GM23338 (cell line): ENCODE results near the gene NKAIN2. TPM values are rescaled to one million over a fixed set of nuclear protein-coding genes. Genes with fewer than 3 reads are reported as not detected.
A peak's percentile ranks its signal among the peaks of the same experiment; 100 is the strongest.

Experiments used
- ATAC-seq: fragments of 200-7000 bp; cut with Tn5 transposase; 3 replicates; pipeline ENCODE4 v1.9.1; 2020
- DNase-seq: peaks from one replicate; pipeline ENCODE4 v3.0.0-alpha.2; 2015; ENCODE audit warnings: low spot score
- H2AFZ ChIP-seq: fragments of 200-600 bp; sonication (generic); 2 replicates; pipeline ENCODE4 v1.8.0; 2016; ENCODE audit warnings: antibody characterized with exemption, mild to moderate bottlenecking, moderate library complexity
- H3F3A ChIP-seq: fragments of 200-600 bp; sonication (generic); replicated peaks from 2 replicates; pipeline ENCODE4 v1.8.0; 2017; ENCODE audit warnings: antibody characterized with exemption, mixed run types, low read depth
- H3K27ac ChIP-seq: fragments of 200-600 bp; sonication (generic); 2 replicates; pipeline ENCODE4 v1.6.1; 2016; ENCODE audit warnings: low read depth
- H3K27me3 ChIP-seq: fragments of 200-600 bp; sonication (generic); 2 replicates; pipeline ENCODE4 v1.8.0; 2016; ENCODE audit warnings: mild to moderate bottlenecking, mixed run types, moderate library complexity; ENCODE audit not compliant: insufficient read depth
- H3K36me3 ChIP-seq: fragments of 200-600 bp; sonication (generic); 2 replicates; pipeline ENCODE4 v1.8.0; 2016; ENCODE audit warnings: mild to moderate bottlenecking; ENCODE audit not compliant: insufficient read depth
- H3K4me1 ChIP-seq: fragments of 200-600 bp; sonication (generic); 2 replicates; pipeline ENCODE4 v1.8.0; 2016; ENCODE audit warnings: mild to moderate bottlenecking, moderate library complexity; ENCODE audit not compliant: insufficient read depth
- H3K4me2 ChIP-seq: fragments of 200-600 bp; sonication (generic); 2 replicates; pipeline ENCODE4 v1.7.1; 2017; ENCODE audit warnings: mixed run types
- H3K4me3 ChIP-seq: fragments of 200-600 bp; sonication (generic); 2 replicates; pipeline ENCODE4 v1.6.1; 2016; ENCODE audit warnings: mixed run types
- H3K79me2 ChIP-seq: fragments of 200-600 bp; sonication (generic); replicated peaks from 2 replicates; pipeline ENCODE4 v1.8.0; 2017; ENCODE audit warnings: mild to moderate bottlenecking; ENCODE audit not compliant: insufficient read depth
- H3K9me2 ChIP-seq: fragments of 200-600 bp; sonication (generic); 2 replicates; pipeline ENCODE4 v1.8.0; 2017; ENCODE audit not compliant: insufficient read depth
- H4K20me1 ChIP-seq: fragments of 200-600 bp; sonication (generic); replicated peaks from 2 replicates; pipeline ENCODE4 v1.8.0; 2017; ENCODE audit warnings: mild to moderate bottlenecking; ENCODE audit not compliant: insufficient read depth
- H3K27ac Mint-ChIP-seq: 2 replicates; pipeline ENCODE4 v1.8.0; 2020; ENCODE audit warnings: inconsistent platforms, mild to moderate bottlenecking, moderate library complexity, mixed read lengths
- H3K27me3 Mint-ChIP-seq: 3 replicates; pipeline ENCODE4 v1.8.0; 2022; ENCODE audit warnings: low read depth, mild to moderate bottlenecking, moderate library complexity, mixed read lengths, inconsistent platforms; ENCODE audit not compliant: insufficient read depth, poor library complexity
- H3K36me3 Mint-ChIP-seq: 3 replicates; pipeline ENCODE4 v1.8.0; 2021; ENCODE audit warnings: low read depth, mild to moderate bottlenecking, inconsistent platforms, moderate library complexity, mixed read lengths
- H3K4me1 Mint-ChIP-seq: 3 replicates; pipeline ENCODE4 v1.8.0; 2020; ENCODE audit warnings: mild to moderate bottlenecking, inconsistent platforms, mixed read lengths
- H3K4me3 Mint-ChIP-seq: 3 replicates; pipeline ENCODE4 v1.8.0; 2021; ENCODE audit warnings: moderate library complexity, mild to moderate bottlenecking, inconsistent platforms, mixed read lengths
- H3K9me3 Mint-ChIP-seq: 3 replicates; pipeline ENCODE4 v1.8.0; 2020; ENCODE audit warnings: moderate library complexity, mild to moderate bottlenecking, inconsistent platforms, mixed read lengths
- CREB1 ChIP-seq: fragments of 250-450 bp; sonication (Bioruptor Pico); IDR thresholded peaks from 2 replicates; pipeline ENCODE4 v1.5.0; 2020; ENCODE audit warnings: low read depth, mild to moderate bottlenecking, moderate library complexity
- CTCF ChIP-seq, 2 experiments: fragments of 200-600 bp in 1 of 2; sonication (generic) in 1 of 2; conservative IDR thresholded peaks; 2 replicates each; pipeline versions ENCODE4 v1.5.1 to v1.6.1; 2016 to 2017; ENCODE audit warnings: antibody characterized with exemption in 2 of 2, low read depth in 2 of 2, mild to moderate bottlenecking in 2 of 2, moderate library complexity in 1 of 2
- EZH2phosphoT487 ChIP-seq: fragments of 200-600 bp; sonication (generic); IDR thresholded peaks from one replicate; pipeline ENCODE4 v1.8.1; 2018; ENCODE audit warnings: antibody characterized with exemption; ENCODE audit not compliant: unreplicated experiment
- JUNB ChIP-seq: IDR thresholded peaks from one replicate; pipeline ENCODE4 v1.6.1; 2016; ENCODE audit warnings: antibody characterized with exemption; ENCODE audit not compliant: unreplicated experiment
- NANOG ChIP-seq: IDR thresholded peaks from 2 replicates; pipeline ENCODE4 v1.6.1; 2016; ENCODE audit warnings: antibody characterized with exemption, borderline replicate concordance
- POLR2AphosphoS5 ChIP-seq: IDR thresholded peaks from 2 replicates; pipeline ENCODE4 v1.6.1; 2016; ENCODE audit warnings: antibody characterized with exemption, low read depth
- REST ChIP-seq: IDR thresholded peaks from one replicate; pipeline ENCODE4 v1.6.1; 2018; ENCODE audit warnings: antibody characterized with exemption; ENCODE audit not compliant: unreplicated experiment
- STAT1 ChIP-seq: IDR thresholded peaks from one replicate; pipeline ENCODE4 v1.6.1; 2016; ENCODE audit warnings: antibody characterized with exemption; ENCODE audit not compliant: unreplicated experiment
- ZNF114 ChIP-seq: fragments of 250-450 bp; sonication (Bioruptor Pico); IDR thresholded peaks from 2 replicates; pipeline ENCODE4 v1.5.0; 2020; ENCODE audit warnings: mild to moderate bottlenecking, moderate library complexity
- ZNF331 ChIP-seq: fragments of 250-450 bp; sonication (Bioruptor Pico); IDR thresholded peaks from 2 replicates; pipeline ENCODE4 v1.5.0; 2020; ENCODE audit warnings: low read depth, mild to moderate bottlenecking, moderate library complexity
- polyA plus RNA-seq: library from polyadenylated mRNA; unstranded; fragments of >200 nt; fragmentation: Nextera tagmentation; extraction: Ambion mirVana; gene quantifications from 2 replicates; pipeline ENCODE4 v1.2.1, GENCODE V29; 2016
- total RNA-seq: library from RNA; depleted of rRNA; stranded (reverse); fragments of >200 nt; shearing (Covaris generic); gene quantifications from 2 replicates; pipeline ENCODE4 v1.2.3, GENCODE V29; 2014
- TF ChIP-seq, protein P1 (sequence below): IDR thresholded peaks from 2 replicates; pipeline ENCODE4 v1.6.1; 2016; ENCODE audit warnings: antibody characterized with exemption

Gene NKAIN2
- total and polyA plus RNA-seq, 2 experiments from 2014 or later, result 0.39 to 1.1 TPM

DNA sequence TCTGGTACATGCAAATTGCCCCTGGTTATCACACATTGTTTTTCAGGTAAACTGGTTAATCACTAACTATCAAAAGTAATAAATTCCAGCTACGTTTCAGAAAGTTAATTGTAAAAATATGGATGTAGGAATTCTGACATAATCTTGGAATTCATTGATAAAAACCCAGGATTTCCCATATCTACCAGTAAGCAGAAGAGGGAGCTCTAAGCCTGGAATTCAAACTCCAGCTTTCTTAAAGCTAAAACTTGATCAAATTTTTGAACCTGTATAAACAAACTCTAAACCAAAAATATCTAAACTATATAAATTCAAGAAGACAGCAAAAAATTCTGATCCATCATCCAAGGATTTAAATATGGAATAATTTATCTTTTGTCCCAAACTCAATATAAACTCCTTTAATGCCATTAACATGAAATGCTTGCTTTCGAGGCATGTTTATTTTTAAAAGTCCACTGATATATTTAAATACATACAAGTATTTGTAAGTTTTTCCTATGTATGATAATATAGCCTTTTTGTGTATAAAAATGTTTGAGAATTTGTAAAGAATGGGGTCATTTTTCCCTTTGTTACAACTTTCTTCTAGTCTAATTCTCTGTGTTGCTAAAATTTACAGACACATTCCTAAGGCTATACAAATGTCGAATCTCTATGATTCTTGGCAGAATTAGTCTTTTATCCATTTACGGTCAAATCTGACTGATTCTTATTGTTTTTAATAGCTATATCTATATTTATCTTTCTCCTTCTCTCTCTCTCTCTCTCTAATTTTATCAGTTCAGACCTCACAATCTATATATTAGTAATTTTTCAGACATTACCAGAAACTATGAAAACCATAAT is 1067.2 kb downstream of the NKAIN2 start:
- DNase-seq (peak; percentile 49), ATAC-seq (no peak)
- no peaks in the 10 kb centered on the region for H3K4me1 ChIP-seq
- H3K27ac ChIP-seq, result no peak overlapping the region
- no peak overlapping the region for H3K4me3 Mint-ChIP-seq
- no peak overlapping the region for H3K4me3 ChIP-seq
- H3K27me3 Mint-ChIP-seq, result no peaks in the 10 kb centered on the region
- H3K27ac Mint-ChIP-seq, result no peak overlapping the region
- no peaks in the 10 kb centered on the region for H3K36me3 Mint-ChIP-seq
- H3K9me3 Mint-ChIP-seq, result no peaks in the 10 kb centered on the region
- no peaks in the 10 kb centered on the region for H3K36me3 ChIP-seq
- H2AFZ ChIP-seq, result no peak overlapping the region
- H3K9me2 ChIP-seq, result no peaks in the 10 kb centered on the region
- no peaks in the 10 kb centered on the region for H3K4me1 Mint-ChIP-seq
- TF ChIP-seq NANOG (no peak), CTCF (conservative IDR thresholded peaks at IDR 0.05; ENCODE audit: low read depth in 2 of 2) (peak; percentile 66 to 86), JUNB (no peak), POLR2AphosphoS5 (no peak), ZNF331 (CRISPR knock-in tag) (no peak)
- H4K20me1 ChIP-seq, result no peaks in the 10 kb centered on the region
- H3K27me3 ChIP-seq, result no peaks in the 10 kb centered on the region
- H3K79me2 ChIP-seq, result no peaks in the 10 kb centered on the region
- no peaks in the 10 kb centered on the region for H3F3A ChIP-seq
- no peak overlapping the region for H3K4me2 ChIP-seq

DNA sequence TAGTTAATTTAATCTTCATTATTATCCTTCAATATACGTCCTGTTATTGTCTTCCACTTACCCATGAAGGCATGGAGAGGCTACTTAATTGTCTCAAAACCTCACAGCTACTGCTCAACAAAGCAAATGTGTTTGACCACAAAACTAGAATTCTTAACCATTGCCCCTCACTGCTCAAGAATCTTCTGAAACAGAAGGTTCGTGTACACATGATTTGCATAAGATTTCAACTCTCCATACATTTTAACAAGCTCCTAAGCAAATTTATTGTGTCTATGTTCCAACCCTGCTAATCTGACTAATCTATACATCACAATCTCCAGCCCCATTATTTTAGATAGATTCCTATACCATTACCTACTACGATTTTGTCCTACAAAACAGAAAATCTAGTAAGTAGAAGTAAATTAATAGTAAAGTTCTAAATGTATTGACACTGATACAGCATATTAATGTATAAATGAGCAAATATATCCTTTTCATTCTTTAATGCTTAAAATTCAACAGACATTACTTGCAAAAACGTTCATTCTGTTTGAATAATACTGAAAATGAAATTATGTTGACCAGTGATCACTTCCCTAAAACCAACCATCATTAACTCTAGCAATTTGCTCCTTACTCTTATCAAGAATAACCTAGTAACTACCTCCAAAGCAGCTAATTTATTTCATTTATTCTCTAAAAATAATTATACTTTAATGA is 1068.8 kb downstream of the NKAIN2 start:
- Mint-ChIP-seq H3K9me3 (no peaks in the 10 kb centered on the region), H3K4me1 (no peaks in the 10 kb centered on the region), H3K27me3 (no peaks in the 10 kb centered on the region), H3K36me3 (no peaks in the 10 kb centered on the region), H3K27ac (no peak overlapping the region), H3K4me3 (no peak overlapping the region)
- Histone ChIP-seq H2AFZ (no peak overlapping the region), H3K79me2 (no peaks in the 10 kb centered on the region), H3K27ac (no peak overlapping the region), H4K20me1 (no peaks in the 10 kb centered on the region), H3K27me3 (no peaks in the 10 kb centered on the region), H3K4me1 (no peaks in the 10 kb centered on the region), H3K4me3 (no peak overlapping the region), H3F3A (no peaks in the 10 kb centered on the region), H3K9me2 (no peaks in the 10 kb centered on the region), H3K4me2 (no peak overlapping the region), H3K36me3 (no peaks in the 10 kb centered on the region)
- ATAC-seq, result no peak
- DNase-seq, result no peak
- TF ChIP-seq REST (no peak), EZH2phosphoT487 (no peak), STAT1 (no peak), ZNF331 (CRISPR knock-in tag) (no peak), CTCF (conservative IDR thresholded peaks at IDR 0.05; ENCODE audit: low read depth in 2 of 2) (no peak), CREB1 (CRISPR knock-in tag) (no peak), ZNF114 (CRISPR knock-in tag) (no peak), POLR2AphosphoS5 (no peak), JUNB (no peak)
- TF ChIP-seq, protein P1, sequence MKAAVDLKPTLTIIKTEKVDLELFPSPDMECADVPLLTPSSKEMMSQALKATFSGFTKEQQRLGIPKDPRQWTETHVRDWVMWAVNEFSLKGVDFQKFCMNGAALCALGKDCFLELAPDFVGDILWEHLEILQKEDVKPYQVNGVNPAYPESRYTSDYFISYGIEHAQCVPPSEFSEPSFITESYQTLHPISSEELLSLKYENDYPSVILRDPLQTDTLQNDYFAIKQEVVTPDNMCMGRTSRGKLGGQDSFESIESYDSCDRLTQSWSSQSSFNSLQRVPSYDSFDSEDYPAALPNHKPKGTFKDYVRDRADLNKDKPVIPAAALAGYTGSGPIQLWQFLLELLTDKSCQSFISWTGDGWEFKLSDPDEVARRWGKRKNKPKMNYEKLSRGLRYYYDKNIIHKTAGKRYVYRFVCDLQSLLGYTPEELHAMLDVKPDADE, result no peak
